HG02588 (cell line): Measurements from ENCODE around the gene POLD1.

Experiments used
- ATAC-seq: cut with Tn5 transposase; IDR thresholded peaks from one replicate; pipeline ENCODE4 v1.9.1; 2021; ENCODE audit warnings: mild to moderate bottlenecking, moderate library complexity; ENCODE audit not compliant: unreplicated experiment

POLD1 gene

GRCh38 chr19:50365434-50366306 lies 18.5 kb upstream of the POLD1 start, which contains the start of gene NAPSA:
TSS of gene NAPSA (minus strand) at chr19:50365639. CDS start at chr19:50365621, 18 bp downstream.
- no peak for ATAC-seq

- ATAC-seq: no peak
These were observed 15.2 kb upstream of the POLD1 start for GRCh38 chr19:50368649-50369570.

- no peak for ATAC-seq
These were observed 12.2 kb upstream of the POLD1 start for GRCh38 chr19:50371914-50372475.

GRCh38 chr19:50376166-50377050 lies 7.7 kb upstream of the POLD1 start, which contains the start of gene NR1H2:
TSS of gene NR1H2 (plus strand) at chr19:50376457. CDS start at chr19:50377606, 1,149 bp downstream.
- peak; percentile 75 for ATAC-seq

GRCh38 chr19:50377051-50377461 lies 7.1 kb upstream of the POLD1 start:
- no peak for ATAC-seq

GRCh38 chr19:50377517-50377916 lies 6.6 kb upstream of the POLD1 start:
- no peak for ATAC-seq

GRCh38 chr19:50378169-50378862 lies 5.8 kb upstream of the POLD1 start:
- no peak for ATAC-seq

GRCh38 chr19:50378863-50379236 lies 5.3 kb upstream of the POLD1 start:
- ATAC-seq: no peak

- no peak for ATAC-seq
These were observed 4.5 kb upstream of the POLD1 start for GRCh38 chr19:50379602-50380001.

- no peak for ATAC-seq
These were observed 4.0 kb upstream of the POLD1 start for GRCh38 chr19:50380137-50380536.

- ATAC-seq: no peak
These were observed 3.4 kb upstream of the POLD1 start for GRCh38 chr19:50380751-50381151.

GRCh38 chr19:50381881-50382729 lies 2.0 kb upstream of the POLD1 start:
- no peak for ATAC-seq

- no peak for ATAC-seq
These were observed 921 bp upstream of the POLD1 start for GRCh38 chr19:50383001-50383851.

GRCh38 chr19:50384685-50385535 lies 763 bp downstream of the POLD1 start:
- no peak for ATAC-seq

- ATAC-seq: no peak
These were observed 3.2 kb downstream of the POLD1 start for GRCh38 chr19:50387176-50387867.

GRCh38 chr19:50387868-50388245 lies 3.7 kb downstream of the POLD1 start:
- ATAC-seq: no peak
